T1000 (cell line): ENCODE results near the gene AEN.

Experiments
- DNase-seq: peaks from one replicate; lab custom pipeline; 2025; ENCODE audit warnings: mixed read lengths; lab: John Stamatoyannopoulos, UW

The AEN gene

DNA sequence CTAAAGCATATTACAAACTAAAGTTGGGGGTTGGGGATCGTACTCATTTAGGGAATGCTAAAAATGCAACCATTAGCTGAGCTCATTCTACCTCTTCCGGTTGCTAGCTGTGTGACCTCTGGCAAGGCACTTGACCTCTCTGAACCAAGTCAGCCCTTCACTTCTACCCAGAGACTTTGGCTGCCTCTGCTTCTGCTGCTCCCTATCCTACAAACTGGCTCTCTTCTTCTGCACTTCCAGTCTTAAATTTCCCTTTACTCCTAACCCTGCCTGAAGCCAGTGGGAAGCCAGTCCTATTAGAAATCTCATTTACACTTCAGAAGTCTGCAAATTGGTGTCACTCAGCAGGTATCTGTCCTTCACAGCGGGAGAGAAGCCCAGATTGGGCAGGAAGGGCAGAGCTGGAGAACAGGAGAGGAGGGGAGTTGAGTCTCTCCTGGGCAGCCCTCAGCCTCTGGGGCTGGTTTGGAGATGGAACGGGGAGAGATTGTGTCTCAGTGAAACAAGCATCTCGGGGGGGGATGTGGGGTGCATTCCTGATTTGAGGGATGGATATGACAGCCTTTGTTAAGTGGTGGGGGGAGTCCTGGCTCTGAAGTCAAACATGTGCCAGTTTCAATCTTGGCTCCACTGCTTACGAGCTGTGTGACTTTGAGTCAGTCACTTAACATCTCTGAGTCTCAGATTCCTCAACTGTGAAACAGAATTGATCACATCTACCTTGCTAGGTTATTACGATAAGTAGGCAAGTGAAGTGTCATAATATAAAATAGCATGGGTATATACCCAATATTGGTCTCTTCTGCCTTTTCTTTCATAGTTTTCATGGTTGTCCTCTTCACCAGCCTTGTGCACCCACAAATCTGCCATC lies 7.8 kb upstream of the AEN start:
- no peak for DNase-seq

DNA sequence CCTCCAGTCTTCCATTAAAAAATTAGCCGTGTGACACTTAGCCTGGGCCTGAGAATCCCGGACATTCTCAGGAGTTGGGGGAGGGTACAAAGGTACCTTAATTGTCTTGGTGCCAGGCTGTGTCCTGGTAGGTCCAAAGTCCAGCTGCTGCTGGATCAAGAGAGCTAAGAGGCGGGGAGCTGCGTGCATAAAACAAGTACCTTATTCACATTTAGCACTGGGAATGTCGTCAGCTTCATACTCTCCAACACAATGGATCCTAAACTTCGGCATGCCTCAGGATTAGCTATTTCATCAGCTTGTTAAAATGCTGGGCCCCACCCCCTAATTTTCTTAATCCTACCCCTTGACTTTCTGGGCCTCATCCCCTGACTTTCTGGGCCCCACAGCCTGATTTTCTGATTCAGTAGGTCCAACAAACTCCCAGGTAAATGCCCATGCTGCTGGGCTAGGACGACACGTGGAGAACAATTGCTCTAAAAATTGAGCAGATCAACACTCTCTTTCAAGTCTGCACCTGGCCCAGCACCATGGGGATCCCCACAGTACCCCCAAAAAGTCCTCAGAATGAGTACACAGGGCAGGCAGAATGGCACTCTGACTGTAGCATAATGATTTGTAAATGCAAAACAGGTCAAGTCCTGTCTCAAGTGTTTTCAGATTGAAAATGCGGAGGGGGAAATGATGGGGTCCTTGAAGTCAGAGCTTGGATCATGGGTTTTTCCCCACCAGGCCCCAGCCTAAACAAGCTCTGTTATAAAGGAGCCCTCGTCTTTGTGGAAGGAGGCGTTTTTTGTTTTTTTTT lies 5.6 kb upstream of the AEN start:
- no peak for DNase-seq

DNA sequence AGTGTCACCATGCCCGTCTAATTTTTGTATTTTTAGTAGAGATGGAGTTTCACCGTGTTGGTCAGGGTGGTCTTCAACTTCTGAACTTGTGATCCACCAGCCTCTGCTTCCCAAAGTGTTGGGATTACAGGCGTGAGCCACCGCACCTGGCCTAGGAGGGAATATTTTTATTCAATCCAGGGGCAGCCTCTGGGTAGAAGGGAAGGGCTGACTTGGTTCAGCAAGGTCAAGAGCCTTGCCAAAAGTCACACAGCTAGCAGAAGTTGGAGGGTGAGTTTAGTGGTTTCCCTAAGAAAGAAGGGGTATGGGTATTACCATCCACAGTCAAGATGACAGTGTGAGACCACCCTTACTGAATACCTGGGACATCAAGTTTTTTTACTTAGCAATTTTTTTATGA lies 4.9 kb upstream of the AEN start:
- no peak for DNase-seq

DNA sequence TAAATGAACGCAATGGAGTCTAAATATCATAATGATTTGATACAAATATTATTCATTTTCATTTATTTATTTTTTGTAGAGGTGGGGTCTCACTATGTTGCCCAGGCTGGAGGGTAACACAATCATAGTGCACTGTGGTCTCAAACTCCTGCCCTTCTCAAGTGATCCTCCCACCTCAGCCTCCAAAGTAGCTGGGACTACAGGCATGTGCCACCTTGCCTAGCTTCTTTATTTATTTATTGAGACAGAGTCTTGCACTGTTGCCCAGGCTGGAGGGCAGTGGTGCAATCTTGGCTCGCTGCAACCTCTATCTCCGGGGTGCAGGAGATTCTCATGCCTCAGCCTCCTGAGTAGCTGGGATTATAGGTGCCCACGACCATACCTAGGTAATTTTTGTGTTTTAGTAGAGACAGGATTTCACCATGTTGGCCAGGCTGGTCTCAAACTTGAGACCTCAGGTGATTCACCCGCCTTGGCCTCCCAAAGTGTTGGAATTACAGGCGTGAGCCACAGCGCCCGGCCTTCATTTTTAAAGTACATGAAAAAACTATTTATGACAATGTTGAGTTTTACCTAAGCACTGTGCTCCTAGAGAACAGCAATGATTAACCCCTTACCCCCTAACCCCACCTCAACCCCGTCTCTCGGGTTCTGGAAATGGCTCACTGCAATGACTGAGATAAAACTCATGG lies 4.0 kb upstream of the AEN start:
- no peak for DNase-seq

DNA sequence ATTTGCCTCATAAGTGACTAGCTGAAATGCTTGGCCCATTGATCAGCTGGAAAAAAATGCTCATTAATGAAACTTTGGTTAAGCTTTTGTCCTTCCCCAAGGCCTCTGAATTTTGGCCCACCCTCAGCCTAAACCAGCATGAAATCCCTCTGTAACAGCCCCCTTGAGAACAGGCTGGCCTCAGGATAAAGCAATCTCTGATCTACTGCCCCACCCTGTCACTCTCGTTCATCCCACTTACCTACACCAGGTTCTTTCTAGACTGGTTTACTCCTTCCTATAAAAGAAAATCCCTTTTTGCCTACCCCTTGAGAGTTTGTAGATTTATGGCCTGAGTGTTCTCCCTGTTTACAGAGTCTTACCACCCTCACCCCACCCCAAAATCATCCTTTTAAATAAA lies 3.4 kb upstream of the AEN start:
- no peak for DNase-seq

DNA sequence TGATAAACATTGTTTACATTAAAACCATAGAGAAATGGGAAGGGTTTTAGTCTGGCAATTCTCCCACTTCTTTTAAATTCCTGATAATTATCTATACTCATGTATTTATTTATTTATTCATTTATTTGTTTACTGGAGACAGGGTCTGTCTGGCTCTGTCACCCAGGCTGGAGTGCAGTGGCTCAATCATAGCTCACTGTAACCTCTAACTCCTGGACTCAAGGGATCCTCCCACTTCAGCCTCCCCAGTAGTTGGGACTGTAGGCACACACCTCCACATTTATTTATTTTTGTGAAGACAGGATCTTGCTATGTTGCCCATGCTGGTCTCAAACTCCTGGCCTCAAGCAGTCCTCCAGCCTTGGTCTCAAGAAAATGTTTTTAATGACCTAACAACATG lies 2.5 kb upstream of the AEN start:
- DNase-seq = no peak

DNA sequence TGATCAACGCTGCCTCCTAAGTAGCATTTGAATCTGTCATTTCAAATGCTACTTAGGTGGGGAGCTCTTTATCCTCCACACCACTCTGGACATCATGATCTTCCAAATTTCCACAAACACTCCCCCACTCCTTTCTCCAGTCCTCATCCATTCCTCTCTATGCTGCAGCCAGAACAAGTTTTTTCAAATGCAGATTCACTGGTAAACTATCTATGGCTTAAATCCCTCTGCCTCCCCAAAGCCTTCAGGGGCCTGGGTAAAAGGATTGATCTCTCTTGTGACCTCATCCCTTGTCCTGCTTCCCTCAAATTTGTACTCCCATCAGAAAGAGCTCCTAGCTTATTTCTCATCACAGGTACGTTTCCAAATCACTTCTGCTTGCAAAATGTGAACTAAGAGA lies 1.3 kb upstream of the AEN start:
- no peak for DNase-seq

DNA sequence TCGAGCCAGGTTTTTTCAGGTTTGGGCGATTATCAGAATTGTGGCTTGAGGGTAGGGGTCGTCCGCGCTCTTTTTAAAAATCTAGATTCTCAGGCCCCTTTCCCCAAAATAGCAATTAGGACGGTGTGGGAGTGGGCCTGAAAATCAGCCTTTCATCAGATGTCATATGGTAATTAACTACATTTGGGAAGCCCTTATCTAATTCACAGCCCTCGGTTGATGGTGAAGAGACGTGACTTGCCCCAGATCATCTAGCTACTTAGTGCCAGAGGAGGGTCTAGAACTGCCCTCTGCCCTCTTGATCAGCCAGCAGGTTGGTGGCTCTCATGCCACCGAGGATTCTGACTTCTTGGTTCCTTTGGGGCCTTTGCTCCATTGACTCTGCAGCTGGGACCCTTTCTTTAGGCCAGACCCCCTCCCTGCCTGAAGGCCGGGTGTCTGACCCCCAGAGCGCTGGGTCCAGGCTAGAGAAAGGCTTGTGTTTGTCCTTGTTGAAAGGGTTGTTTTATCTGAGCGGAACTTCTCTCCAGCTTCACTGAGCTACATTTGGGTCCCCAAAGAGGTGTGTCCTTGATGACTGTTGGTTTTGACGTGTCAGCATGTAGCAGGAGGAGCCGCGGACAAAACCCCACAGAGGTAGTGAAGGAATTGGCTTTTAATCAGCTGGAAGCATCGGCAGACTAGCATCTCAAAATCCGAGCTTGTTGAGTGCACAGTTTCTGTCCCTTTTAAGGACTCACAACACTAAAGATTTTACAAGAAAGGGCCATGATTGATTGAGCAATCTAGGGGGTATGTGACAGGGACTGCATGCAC lies 857 bp downstream of the AEN start:
- no peak for DNase-seq

DNA sequence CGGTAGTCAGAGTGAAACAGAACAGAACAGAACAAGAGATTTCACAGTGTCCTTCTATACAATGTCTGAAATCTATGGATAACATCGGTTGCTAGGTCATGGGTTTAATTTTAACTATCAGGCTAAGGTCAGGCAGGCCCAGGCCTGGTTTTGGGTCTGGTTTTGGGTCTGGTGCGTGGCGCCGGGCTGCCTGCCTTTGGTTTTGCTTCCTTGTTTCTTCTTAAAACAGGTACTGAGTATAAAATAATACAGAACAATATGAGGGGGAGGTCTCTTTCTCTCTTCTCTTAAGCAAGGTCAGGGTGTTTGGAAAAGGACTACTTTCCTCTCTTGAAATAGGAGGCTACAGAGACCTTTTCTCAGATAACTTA lies 1.4 kb downstream of the AEN start:
- no peak for DNase-seq

DNA sequence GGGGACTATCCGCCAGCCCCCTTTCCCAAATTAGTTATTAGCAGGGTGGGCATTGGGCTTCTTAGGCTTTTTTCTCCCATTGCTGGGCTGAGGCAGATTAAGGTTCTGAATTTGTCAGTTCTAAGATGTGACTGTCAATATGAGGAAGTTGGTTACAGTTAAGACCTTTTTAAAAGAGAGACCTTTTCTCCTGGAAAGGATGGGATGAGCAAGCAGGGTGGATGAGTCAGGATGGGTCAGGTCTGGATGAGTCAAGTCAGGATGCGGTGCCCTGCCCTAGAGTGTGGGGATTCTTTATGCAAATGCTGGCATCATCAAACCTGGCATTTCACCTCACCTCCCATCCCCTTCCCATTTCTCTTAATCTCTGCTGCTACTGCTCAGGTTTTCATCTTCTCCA lies 1.9 kb downstream of the AEN start:
- DNase-seq = peak; percentile 32

DNA sequence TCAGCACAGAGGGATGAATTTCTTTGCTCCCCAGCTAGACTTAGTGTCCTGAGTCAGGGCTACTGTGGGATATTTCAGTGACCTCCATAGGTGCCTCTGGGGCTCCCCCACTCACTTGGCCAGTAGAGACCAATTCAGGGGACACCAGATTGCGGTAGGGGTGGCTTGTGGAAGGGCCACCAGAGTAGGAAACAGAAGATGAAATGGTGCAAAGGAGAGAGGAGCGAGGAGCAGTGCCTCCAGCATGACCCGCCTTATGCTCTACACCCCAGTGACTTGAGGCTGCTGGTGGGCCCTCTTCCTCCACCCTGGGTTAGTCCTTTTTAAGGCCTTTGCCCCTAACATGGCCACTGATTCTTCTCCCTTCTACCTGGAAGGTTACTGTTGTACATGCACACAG lies 2.5 kb downstream of the AEN start:
- no peak for DNase-seq

DNA sequence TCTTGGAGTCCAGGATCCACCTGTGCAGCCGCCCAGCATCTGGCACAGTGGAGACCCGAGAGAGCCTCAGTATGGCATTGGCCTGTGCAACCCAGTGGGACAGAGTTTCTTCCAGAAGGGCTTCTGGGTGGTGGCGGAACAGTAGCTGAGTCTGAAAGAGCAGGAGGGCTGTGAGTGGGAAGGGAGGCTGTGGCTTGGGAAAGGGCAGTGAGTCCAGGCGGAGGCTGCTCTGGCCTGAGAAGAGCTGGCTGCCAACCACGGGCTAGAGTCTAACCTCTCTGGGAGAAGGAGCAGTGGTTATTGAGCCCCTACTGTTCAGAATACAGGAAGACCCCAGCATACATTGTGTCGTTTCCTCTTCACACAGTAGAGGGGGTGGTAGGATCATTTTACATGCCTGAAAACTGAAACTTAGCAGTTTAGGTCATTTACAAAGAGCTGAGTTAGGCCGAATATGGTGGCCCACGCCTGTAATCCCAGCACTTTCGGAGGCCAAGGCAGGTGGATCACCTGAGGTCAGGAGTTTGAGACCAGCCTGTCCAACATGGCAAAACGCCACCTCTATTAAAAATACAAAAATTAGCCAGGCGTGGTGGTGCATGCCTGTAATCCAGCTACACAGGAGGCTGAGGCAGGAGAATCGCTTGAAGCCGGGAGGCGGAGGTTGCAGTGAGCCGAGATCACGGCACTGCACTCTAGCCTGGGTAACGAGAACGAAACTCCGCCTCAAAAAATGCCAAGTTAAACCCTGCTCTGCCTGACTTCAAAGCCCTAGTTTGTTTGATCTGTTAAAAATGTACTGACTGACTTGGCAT lies 3.2 kb downstream of the AEN start:
- DNase-seq = no peak

DNA sequence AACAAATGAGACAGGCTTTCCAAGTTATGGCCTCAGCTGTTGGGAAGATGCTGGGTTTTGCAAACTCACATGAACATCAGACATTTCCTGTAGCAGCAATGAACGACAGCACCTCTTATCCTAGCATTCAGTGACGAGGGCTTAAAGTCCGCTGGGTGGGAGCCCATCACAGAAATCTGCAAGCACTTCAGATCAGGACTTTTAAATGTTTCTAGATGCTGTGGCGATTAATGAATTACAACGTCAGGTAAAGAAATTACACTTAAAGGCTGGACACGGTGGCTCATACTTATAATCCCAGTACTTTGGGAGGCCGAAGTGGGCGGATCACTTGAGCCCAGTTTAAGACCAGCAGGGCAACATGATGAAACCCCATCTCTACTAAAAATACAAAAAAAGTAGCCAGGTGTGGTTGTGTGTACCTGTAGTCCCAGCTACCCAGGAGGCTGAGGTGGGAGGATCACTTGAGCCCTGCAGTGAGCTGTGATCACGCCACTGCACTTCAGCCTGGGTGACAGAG lies 3.9 kb downstream of the AEN start:
- DNase-seq = no peak

DNA sequence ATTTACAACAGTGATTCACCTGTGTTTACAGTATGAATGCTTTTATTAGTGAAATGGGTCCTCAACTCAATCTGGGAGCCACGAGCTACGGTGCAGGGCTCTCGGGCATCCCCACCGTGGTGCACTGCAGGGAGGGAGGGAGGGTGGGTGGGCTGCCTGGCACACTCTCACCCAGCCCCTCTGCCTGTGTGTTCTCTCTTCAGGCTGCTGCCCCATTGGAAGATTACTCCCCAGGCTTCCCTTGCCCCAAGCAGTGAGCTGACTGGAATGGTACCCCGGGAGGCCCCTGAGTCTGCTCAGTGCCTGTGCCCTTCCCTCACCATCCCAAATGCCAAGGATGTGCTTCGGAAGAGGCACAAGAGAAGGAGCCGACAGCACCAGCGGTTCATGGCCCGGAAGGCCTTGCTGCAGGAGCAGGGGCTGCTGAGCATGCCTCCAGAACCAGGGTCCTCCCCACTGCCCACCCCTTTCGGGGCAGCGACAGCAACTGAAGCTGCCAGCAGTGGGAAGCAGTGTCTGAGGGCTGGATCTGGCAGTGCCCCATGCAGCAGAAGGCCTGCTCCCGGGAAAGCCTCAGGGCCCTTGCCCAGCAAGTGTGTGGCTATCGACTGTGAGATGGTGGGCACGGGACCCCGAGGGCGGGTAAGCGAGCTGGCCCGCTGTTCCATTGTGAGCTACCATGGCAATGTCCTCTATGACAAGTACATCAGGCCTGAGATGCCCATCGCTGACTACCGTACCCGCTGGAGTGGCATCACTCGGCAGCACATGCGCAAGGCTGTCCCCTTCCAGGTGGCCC lies 5.0 kb downstream of the AEN start:
- no peak for DNase-seq

DNA sequence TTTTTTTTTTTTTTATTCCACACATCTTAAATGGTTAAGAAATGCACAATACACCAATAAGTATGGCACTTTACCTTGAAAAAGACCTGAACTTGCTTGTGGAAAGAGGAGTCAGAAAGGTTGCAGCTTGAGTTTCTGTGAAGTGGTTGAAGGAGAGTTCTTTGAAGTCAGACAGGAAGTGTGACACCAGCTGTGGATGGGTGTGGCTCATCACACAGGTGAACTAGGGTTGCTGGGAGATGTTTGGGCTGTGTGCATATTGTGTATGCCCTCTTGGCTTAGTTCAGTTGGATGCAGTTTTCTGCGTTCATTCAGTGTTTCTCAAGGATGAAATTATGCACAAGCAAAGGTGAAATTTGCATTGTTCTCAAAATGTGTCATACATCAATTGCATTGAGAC lies 6.3 kb downstream of the AEN start:
- DNase-seq = no peak

DNA sequence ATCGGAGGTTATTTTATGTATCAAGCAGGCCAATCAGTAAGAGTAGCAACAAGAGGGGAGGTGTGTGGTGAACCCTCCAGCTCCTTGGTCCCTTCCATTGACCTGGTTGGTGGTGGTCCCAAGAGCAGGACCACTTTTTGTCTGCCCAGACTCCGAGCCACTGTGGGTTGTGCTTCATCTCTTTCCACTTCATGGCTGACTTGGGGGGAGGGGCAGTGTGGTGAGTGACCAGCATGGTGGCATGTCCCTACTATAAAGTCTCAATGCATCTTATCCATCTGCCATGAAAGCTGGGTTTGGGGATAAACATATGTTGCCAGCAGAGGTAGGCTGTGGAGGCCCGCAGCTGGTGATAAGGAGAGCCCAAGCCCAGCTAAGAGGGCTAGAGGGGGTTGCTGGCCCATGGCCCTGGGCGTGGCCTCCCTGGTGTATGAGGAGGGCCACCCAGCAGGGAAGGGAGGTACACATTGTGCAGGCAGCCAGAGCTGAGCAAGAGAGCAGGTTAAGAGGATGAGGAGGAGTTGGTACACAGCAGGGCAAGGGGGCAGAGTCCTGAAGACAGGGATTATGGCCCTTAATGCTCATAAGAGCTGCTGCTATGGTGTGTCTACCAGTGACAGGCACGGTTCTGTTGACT lies 7.0 kb downstream of the AEN start:
- DNase-seq = no peak

DNA sequence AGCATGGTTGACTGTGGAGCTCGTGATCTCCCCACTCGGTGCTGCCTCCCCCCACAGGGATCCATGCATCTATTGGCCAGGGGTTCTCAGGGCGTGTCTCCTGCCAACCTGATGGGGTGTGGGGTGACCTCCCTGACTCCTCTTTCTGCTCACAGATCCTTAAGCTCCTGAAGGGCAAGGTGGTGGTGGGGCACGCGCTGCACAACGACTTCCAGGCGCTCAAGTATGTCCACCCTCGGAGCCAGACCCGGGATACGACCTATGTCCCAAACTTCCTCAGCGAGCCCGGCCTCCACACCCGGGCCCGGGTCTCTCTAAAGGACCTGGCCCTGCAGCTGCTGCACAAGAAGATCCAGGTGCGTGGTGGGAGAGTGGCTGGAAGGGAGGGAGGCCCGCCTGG lies 7.9 kb downstream of the AEN start:
- no peak for DNase-seq

DNA sequence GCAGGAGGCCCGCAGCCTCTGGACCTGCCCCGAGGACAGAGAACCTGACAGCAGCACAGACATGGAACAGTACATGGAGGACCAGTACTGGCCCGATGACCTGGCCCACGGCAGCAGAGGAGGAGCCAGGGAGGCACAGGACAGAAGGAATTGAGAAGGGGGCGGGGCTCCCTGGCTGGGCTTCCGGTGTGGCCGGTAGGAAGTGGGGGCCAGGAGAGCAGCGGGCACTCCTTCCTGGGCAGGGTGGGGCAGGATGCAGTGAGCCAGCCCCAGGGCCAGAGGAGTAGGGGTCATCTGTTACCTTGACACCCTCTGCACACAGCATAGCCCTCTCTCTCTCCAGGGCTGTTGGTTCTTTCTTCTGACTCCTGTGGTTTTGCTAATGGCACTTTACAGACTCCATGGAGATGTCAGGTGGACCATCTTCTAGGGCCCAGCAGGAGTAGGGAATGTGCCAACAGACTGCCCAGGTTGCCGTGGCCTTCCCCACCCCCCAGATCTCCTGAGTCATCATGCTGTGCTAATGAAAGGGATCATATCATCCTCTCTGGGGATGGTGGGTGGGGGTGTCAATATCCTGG lies 9.1 kb downstream of the AEN start:
- no peak for DNase-seq

DNA sequence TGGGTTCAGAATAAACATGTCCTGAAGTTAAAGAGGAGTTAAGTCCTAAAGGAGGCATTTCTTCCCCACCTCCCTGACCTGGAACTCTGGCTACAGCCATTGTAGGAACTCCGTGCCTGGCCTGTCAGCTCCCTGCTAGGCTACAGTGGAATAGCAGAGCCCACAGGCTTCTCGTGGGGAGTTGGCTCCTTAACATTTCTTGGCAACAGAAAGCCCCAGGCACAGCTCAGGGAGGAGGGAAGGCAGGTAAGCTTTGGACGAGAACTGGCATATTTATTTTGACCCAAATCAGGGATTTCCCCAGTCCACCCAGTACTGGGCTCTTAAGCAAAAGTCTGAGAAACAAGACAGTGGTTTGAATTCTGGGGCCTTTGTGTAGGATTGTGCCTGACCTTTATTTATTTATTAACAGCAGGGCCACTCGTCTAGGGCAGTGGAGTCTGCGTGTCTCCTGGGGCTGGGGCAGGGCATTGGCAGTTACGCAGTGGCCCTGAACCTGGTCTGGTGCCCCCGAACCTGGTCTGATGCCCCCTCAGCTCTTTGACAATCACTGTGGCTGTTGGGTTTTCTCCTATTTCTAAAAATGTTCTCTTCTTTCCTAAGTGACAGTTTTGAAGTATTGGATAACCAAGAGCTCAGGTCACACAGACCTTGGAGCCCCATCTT lies 9.8 kb downstream of the AEN start:
- DNase-seq = no peak
